BJ (cell line): ENCODE results near the gene CPNE1. TPM values are rescaled to one million over a fixed set of nuclear protein-coding genes. Genes with fewer than 3 reads are reported as not detected.
A peak's percentile ranks its signal among the peaks of the same experiment; 100 is the strongest.

ENCODE experiments used
- CTCF ChIA-PET: fragments of 350-600 bp; formaldehyde crosslinking; extraction: SDS; loops from one replicate; lab custom pipeline; 2021; ENCODE audit warnings: antibody characterized with exemption, inconsistent platforms; lab: Yijun Ruan, JAX
- POLR2A ChIA-PET: fragments of 300-600 bp; sonication (Branson Sonifier 250); formaldehyde crosslinking; extraction: SDS; loops from one replicate; lab custom pipeline; 2021; ENCODE audit warnings: antibody characterized with exemption; lab: Charles Lee
- DNase-seq: peaks from one replicate; pipeline ENCODE4 v3.0.0-alpha.2; 2011; ENCODE audit warnings: low read depth
- H3K27me3 ChIP-seq: 2 replicates; pipeline ENCODE4 v1.6.0; 2011; ENCODE audit warnings: low read length; ENCODE audit not compliant: control insufficient read depth, insufficient read depth
- H3K36me3 ChIP-seq: 2 replicates; pipeline ENCODE4 v1.5.1; 2011; ENCODE audit warnings: low read length; ENCODE audit not compliant: control insufficient read depth, insufficient read depth
- H3K4me3 ChIP-seq: 2 replicates; pipeline ENCODE4 v1.5.1; 2011; ENCODE audit warnings: low read depth, mild to moderate bottlenecking, control low read depth, low read length
- CTCF ChIP-seq: IDR thresholded peaks from 2 replicates; pipeline ENCODE4 v1.5.1; 2011; ENCODE audit warnings: low read depth, mild to moderate bottlenecking, control low read depth, inconsistent platforms, low read length, moderate library complexity; ENCODE audit not compliant: insufficient read depth
- polyA plus RNA-seq: library from polyadenylated mRNA; depleted of rRNA; stranded (reverse); fragments of >200 nt; gene quantifications from 2 replicates; pipeline ENCODE4 v1.2.3, GENCODE V29; 2011

Gene CPNE1
- polyA plus RNA-seq, 1 experiment = 217 TPM

GRCh38 chr20:35602851-35603495, 61.7 kb downstream of the CPNE1 start:
- TF ChIP-seq CTCF = no peak
- H3K27me3 ChIP-seq = peaks cover 9% of the 10 kb centered on the region
- ChIA-PET CTCF (interaction anchor here (3.0 kb wide), 1 partner anchor 11 kb away, joined by 9 read pairs; no protein-coding TSS in a partner anchor), POLR2A (no interaction called here)
- no peak for DNase-seq
- no peak overlapping the region for H3K4me3 ChIP-seq
- H3K36me3 ChIP-seq = no peaks in the 10 kb centered on the region

GRCh38 chr20:35601990-35602389, 62.7 kb downstream of the CPNE1 start:
- CTCF ChIA-PET = interaction anchor here (1.0 to 1.7 kb wide), 2 partner anchors 17 to 136 kb away, joined by 4 to 6 read pairs; no protein-coding TSS in a partner anchor
- no peak for DNase-seq
- H3K4me3 ChIP-seq = peak overlapping the region; percentile 30
- TF ChIP-seq CTCF = no peak
- POLR2A ChIA-PET = no interaction called here
- H3K27me3 ChIP-seq = peaks cover 12% of the 10 kb centered on the region
- no peaks in the 10 kb centered on the region for H3K36me3 ChIP-seq

- TF ChIP-seq CTCF = peak; percentile 46
- CTCF ChIA-PET = interaction anchor here (0.9 to 1.7 kb wide), 4 partner anchors 8 to 135 kb away, joined by 3 to 6 read pairs (median 4); no protein-coding TSS in a partner anchor
Observed at GRCh38 chr20:35600993-35601973, 63.4 kb downstream of the CPNE1 start.

GRCh38 chr20:35600176-35600992, 64.3 kb downstream of the CPNE1 start:
- no peaks in the 10 kb centered on the region for H3K36me3 ChIP-seq
- DNase-seq = no peak
- no peak overlapping the region; the same call in 1 of the 2 replicates for H3K4me3 ChIP-seq
- H3K27me3 ChIP-seq = peaks cover 12% of the 10 kb centered on the region
- CTCF ChIA-PET = interaction anchor here (0.9 to 1.7 kb wide), 3 partner anchors 9 to 18 kb away, joined by 3 to 6 read pairs (median 4); no protein-coding TSS in a partner anchor
- POLR2A ChIA-PET = no interaction called here
- TF ChIP-seq CTCF = no peak

More at GRCh38 chr20:35600993-35601973, 63.4 kb downstream of the CPNE1 start:
- POLR2A ChIA-PET = no interaction called here
- DNase-seq = no peak
- no peaks in the 10 kb centered on the region for H3K36me3 ChIP-seq
- H3K4me3 ChIP-seq = peak overlapping the region; percentile 30
- H3K27me3 ChIP-seq = peaks cover 12% of the 10 kb centered on the region
